ENCODE results near the gene PRSS56. TPM values are rescaled to one million over a fixed set of nuclear protein-coding genes. Genes with fewer than 3 reads are reported as not detected.

PRSS56 gene
- total RNA-seq, 1 donor from 2014 or later = not detected

DNA sequence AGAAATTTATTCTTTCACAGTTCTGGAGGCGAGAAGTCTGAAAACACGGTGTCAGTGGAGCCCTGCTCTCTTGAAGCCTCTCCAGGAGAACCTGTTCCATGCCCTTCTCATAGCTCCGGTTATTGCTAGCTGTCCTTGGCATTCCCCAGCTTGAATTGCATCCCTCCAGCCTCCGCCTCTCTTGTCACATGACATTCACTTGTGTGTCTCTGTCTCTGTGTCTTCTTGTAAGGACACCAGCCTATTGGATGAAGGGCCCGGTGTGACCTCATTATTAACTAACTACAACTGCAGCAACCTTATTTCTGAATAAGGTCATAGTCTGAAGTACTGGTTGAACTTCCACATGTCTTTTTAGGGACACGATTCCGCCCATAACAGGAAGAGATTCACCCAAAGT is 4.5 kb upstream of the PRSS56 start:
- no peak for DNase-seq (ENCODE audit: low spot score)
- no peak overlapping the region for H3K9ac ChIP-seq
- no peak overlapping the region for H3K4me3 ChIP-seq
- H3K4me1 ChIP-seq = no peaks in the 10 kb centered on the region
- H3K27ac ChIP-seq = no peak overlapping the region
- no peaks in the 10 kb centered on the region for H3K9me3 Mint-ChIP-seq
- no peaks in the 10 kb centered on the region for H3F3A ChIP-seq (ENCODE audit: low read depth)
- no peaks in the 10 kb centered on the region for H3K9me3 ChIP-seq (ENCODE audit: low read depth)
- H3K27ac Mint-ChIP-seq = no peak overlapping the region
- peaks cover 24% of the 10 kb centered on the region for H3K27me3 Mint-ChIP-seq (ENCODE audit: insufficient read depth, low read depth)
- no peaks in the 10 kb centered on the region for H4K20me1 ChIP-seq (ENCODE audit: low read depth)
- H3K4me3 Mint-ChIP-seq = no peak overlapping the region
- no peaks in the 10 kb centered on the region for H3K36me3 ChIP-seq
- peaks cover 13% of the 10 kb centered on the region for H3K4me1 Mint-ChIP-seq
- TF ChIP-seq EZH2phosphoT487 (IDR thresholded peaks at IDR 0.05) = no peak
- no peak for TF ChIP-seq EZH2 (IDR thresholded peaks at IDR 0.05)
- TF ChIP-seq, protein P1, sequence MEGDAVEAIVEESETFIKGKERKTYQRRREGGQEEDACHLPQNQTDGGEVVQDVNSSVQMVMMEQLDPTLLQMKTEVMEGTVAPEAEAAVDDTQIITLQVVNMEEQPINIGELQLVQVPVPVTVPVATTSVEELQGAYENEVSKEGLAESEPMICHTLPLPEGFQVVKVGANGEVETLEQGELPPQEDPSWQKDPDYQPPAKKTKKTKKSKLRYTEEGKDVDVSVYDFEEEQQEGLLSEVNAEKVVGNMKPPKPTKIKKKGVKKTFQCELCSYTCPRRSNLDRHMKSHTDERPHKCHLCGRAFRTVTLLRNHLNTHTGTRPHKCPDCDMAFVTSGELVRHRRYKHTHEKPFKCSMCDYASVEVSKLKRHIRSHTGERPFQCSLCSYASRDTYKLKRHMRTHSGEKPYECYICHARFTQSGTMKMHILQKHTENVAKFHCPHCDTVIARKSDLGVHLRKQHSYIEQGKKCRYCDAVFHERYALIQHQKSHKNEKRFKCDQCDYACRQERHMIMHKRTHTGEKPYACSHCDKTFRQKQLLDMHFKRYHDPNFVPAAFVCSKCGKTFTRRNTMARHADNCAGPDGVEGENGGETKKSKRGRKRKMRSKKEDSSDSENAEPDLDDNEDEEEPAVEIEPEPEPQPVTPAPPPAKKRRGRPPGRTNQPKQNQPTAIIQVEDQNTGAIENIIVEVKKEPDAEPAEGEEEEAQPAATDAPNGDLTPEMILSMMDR (IDR thresholded peaks at IDR 0.05) = no peak
- H3K36me3 Mint-ChIP-seq = no peaks in the 10 kb centered on the region
- H2AFZ ChIP-seq (replicated peaks) = no peak overlapping the region
- no peaks in the 10 kb centered on the region for H3K79me2 ChIP-seq (ENCODE audit: low read depth)
- H3K27me3 ChIP-seq = peaks cover 18% of the 10 kb centered on the region
- no peak overlapping the region for H3K4me2 ChIP-seq

GRCh38 chr2:232516551-232516950 is 3.6 kb upstream of the PRSS56 start:
- Histone ChIP-seq H4K20me1 (ENCODE audit: low read depth) (peaks cover 2% of the 10 kb centered on the region), H3K9ac (no peak overlapping the region), H3K79me2 (ENCODE audit: low read depth) (no peaks in the 10 kb centered on the region), H3K9me3 (ENCODE audit: low read depth) (no peaks in the 10 kb centered on the region), H3K4me3 (no peak overlapping the region), H3K4me1 (no peaks in the 10 kb centered on the region), H3K4me2 (no peak overlapping the region), H3K36me3 (no peaks in the 10 kb centered on the region), H2AFZ (replicated peaks) (no peak overlapping the region), H3K27me3 (peaks cover 27% of the 10 kb centered on the region), H3F3A (ENCODE audit: low read depth) (no peaks in the 10 kb centered on the region), H3K27ac (no peak overlapping the region)
- no peaks in the 10 kb centered on the region for H3K9me3 Mint-ChIP-seq
- TF ChIP-seq EZH2phosphoT487 (IDR thresholded peaks at IDR 0.05) = no peak
- TF ChIP-seq EZH2 (IDR thresholded peaks at IDR 0.05) = no peak
- TF ChIP-seq, protein P1 (IDR thresholded peaks at IDR 0.05) = no peak
- no peak overlapping the region for H3K27ac Mint-ChIP-seq
- H3K4me1 Mint-ChIP-seq = peaks cover 15% of the 10 kb centered on the region
- no peak for DNase-seq (ENCODE audit: low spot score)
- peaks cover 29% of the 10 kb centered on the region for H3K27me3 Mint-ChIP-seq (ENCODE audit: insufficient read depth, low read depth)
- H3K36me3 Mint-ChIP-seq = no peaks in the 10 kb centered on the region
- H3K4me3 Mint-ChIP-seq = no peak overlapping the region

DNA sequence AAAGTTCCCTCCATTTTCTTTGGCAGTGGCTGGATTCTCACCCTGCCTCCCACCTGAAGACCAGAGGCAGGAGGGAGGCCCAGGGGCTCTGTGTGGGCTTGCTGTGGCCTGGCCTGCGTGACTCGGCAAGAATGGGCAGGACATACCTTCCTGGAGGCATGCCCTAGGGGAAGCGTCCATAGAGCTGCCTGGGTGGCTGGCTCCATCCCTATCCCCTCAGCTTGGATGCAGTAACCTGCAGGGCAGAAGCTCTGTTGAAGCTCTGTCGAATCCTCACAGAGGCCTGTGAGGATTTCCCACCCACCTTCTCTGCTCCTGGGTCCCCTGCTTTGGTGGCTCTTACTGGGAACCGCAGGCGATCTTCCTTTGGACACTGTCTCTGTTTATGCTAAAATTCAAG is 1.3 kb upstream of the PRSS56 start:
- H3K4me1 ChIP-seq = peaks cover 6% of the 10 kb centered on the region
- TF ChIP-seq EZH2 (IDR thresholded peaks at IDR 0.05) = no peak
- TF ChIP-seq, protein P1 (IDR thresholded peaks at IDR 0.05) = no peak
- TF ChIP-seq EZH2phosphoT487 (IDR thresholded peaks at IDR 0.05) = no peak
- H3K9me3 Mint-ChIP-seq = no peaks in the 10 kb centered on the region
- peaks cover 50% of the 10 kb centered on the region for H3K27me3 ChIP-seq
- DNase-seq (ENCODE audit: low spot score) = no peak
- no peaks in the 10 kb centered on the region for H3K36me3 ChIP-seq
- no peaks in the 10 kb centered on the region for H3K36me3 Mint-ChIP-seq
- H3K9me3 ChIP-seq (ENCODE audit: low read depth) = no peaks in the 10 kb centered on the region
- no peak overlapping the region for H3K4me3 Mint-ChIP-seq
- no peaks in the 10 kb centered on the region for H3K79me2 ChIP-seq (ENCODE audit: low read depth)
- no peak overlapping the region for H2AFZ ChIP-seq (replicated peaks)
- no peak overlapping the region for H3K9ac ChIP-seq
- peaks cover 19% of the 10 kb centered on the region for H4K20me1 ChIP-seq (ENCODE audit: low read depth)
- peaks cover 36% of the 10 kb centered on the region for H3K27me3 Mint-ChIP-seq (ENCODE audit: insufficient read depth, low read depth)
- H3F3A ChIP-seq (ENCODE audit: low read depth) = no peaks in the 10 kb centered on the region
- H3K27ac Mint-ChIP-seq = no peak overlapping the region
- H3K27ac ChIP-seq = no peak overlapping the region
- peaks cover 12% of the 10 kb centered on the region for H3K4me1 Mint-ChIP-seq
- H3K4me2 ChIP-seq = no peak overlapping the region
- H3K4me3 ChIP-seq = no peak overlapping the region
